ENCODE measurements around the gene GPC6. TPM values are rescaled to one million over a fixed set of nuclear protein-coding genes. Genes with fewer than 3 reads are reported as not detected.

Gene GPC6
- total RNA-seq, 1 donor from 2014 or later, result 13.8 TPM

DNA sequence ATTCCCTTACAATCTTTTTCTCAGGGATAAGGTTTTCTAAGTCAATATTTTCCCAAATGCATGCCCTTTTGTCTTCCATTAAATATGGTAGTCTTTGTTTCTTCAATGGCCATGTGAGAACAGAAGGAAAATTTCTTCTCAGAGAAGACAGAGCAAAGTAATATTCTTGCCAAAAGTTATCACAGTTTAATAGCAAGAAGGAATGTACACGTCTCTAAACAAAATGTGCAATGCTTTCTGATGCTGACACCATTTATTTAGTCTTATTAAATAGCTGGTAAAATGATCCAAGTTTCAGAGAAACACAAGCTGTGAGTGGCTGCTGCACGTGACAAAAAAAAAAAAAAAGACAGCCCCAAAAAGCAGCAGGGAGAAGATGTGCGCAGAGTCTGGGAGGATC, 542.5 kb downstream of the GPC6 start:
- Histone ChIP-seq H3K27me3 (no peaks in the 10 kb centered on the region), H3K4me1 (no peaks in the 10 kb centered on the region), H3K9me3 (no peaks in the 10 kb centered on the region), H3K27ac (no peak overlapping the region), H3K4me3 (no peak overlapping the region), H3K36me3 (no peaks in the 10 kb centered on the region)
- TF ChIP-seq POLR2A (IDR thresholded peaks at IDR 0.05), result no peak
- TF ChIP-seq CTCF (IDR thresholded peaks at IDR 0.05), result no peak
- TF ChIP-seq POLR2AphosphoS5 (IDR thresholded peaks at IDR 0.05; ENCODE audit: insufficient read depth in 1 of 2, low read depth in 1 of 2), result peak in 1 of 2 donors; percentile 9
- DNase-seq (ENCODE audit: extremely low spot score in 2 of 2), result no peak
- intact Hi-C loops (cut with DNase I), result no loop called here

DNA sequence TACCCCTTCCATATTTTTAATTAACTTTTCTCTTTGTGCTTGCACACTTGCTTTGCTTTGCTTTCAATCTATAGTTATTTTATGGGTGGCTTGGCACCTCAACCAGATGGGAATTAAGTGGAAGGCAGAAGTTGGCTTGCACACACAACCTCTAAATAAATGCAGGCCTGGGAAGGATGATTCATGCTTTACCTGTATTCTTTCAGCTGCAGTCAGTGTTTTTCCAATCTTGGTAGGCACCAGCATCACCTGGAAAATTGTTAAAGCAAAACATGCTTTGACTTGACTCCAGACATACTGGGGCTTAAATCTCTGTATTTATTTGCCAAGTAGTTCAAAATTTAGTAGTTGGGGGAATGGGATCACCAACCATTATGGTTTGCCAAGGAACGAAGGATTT, 543.0 kb downstream of the GPC6 start:
- intact Hi-C loops (cut with DNase I), result no loop called here
- Histone ChIP-seq H3K4me3 (no peak overlapping the region), H3K4me1 (no peaks in the 10 kb centered on the region), H3K9me3 (no peaks in the 10 kb centered on the region), H3K27me3 (no peaks in the 10 kb centered on the region), H3K36me3 (no peaks in the 10 kb centered on the region), H3K27ac (no peak overlapping the region)
- no peak for DNase-seq (ENCODE audit: extremely low spot score in 2 of 2)
- TF ChIP-seq POLR2A (IDR thresholded peaks at IDR 0.05) (no peak), POLR2AphosphoS5 (IDR thresholded peaks at IDR 0.05; ENCODE audit: insufficient read depth in 1 of 2, low read depth in 1 of 2) (no peak), CTCF (IDR thresholded peaks at IDR 0.05) (no peak)

- H3K27me3 ChIP-seq, result no peaks in the 10 kb centered on the region
- no peaks in the 10 kb centered on the region for H3K36me3 ChIP-seq
- H3K27ac ChIP-seq, result no peak overlapping the region
- TF ChIP-seq POLR2A (IDR thresholded peaks at IDR 0.05), result no peak
- no peak for TF ChIP-seq POLR2AphosphoS5 (IDR thresholded peaks at IDR 0.05; ENCODE audit: insufficient read depth in 1 of 2, low read depth in 1 of 2)
- no peak for TF ChIP-seq CTCF (IDR thresholded peaks at IDR 0.05)
- H3K9me3 ChIP-seq, result no peaks in the 10 kb centered on the region
- intact Hi-C loops (cut with DNase I), result no loop called here
- H3K4me3 ChIP-seq, result no peak overlapping the region
- H3K4me1 ChIP-seq, result no peaks in the 10 kb centered on the region
- no peak for DNase-seq (ENCODE audit: extremely low spot score in 2 of 2)
Observed at GRCh38 chr13:93771227-93771626, 544.6 kb downstream of the GPC6 start.

DNA sequence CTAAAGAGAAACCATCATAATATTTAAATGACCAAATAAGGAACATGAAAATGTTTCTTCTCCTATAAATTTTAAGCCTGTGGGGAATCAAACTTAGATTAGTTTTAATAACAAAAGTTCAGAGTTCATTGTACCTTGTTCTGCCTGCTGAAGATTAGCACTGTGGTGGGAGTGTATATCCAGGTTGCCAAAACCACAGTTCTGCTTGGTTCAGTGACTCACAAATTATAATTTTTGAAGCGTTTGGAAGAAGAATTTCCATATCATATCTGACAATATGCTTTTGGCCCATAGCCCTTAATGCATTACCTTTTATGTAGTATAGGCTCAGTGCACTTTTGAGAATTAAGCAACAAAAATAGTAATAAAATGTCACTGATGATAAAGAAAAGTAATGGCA, 545.2 kb downstream of the GPC6 start:
- TF ChIP-seq POLR2A (IDR thresholded peaks at IDR 0.05), result no peak
- TF ChIP-seq POLR2AphosphoS5 (IDR thresholded peaks at IDR 0.05; ENCODE audit: insufficient read depth in 1 of 2, low read depth in 1 of 2), result no peak
- TF ChIP-seq CTCF (IDR thresholded peaks at IDR 0.05), result no peak
- Histone ChIP-seq H3K27me3 (no peaks in the 10 kb centered on the region), H3K27ac (no peak overlapping the region), H3K4me3 (no peak overlapping the region), H3K4me1 (no peaks in the 10 kb centered on the region), H3K36me3 (no peaks in the 10 kb centered on the region), H3K9me3 (no peaks in the 10 kb centered on the region)
- DNase-seq (ENCODE audit: extremely low spot score in 2 of 2), result no peak
- intact Hi-C loops (cut with DNase I), result no loop called here

GRCh38 chr13:93774506-93774905, 547.9 kb downstream of the GPC6 start:
- Histone ChIP-seq H3K36me3 (no peaks in the 10 kb centered on the region), H3K9me3 (no peaks in the 10 kb centered on the region), H3K27ac (no peak overlapping the region), H3K4me3 (no peak overlapping the region), H3K4me1 (no peaks in the 10 kb centered on the region), H3K27me3 (no peaks in the 10 kb centered on the region)
- intact Hi-C loops (cut with DNase I), result no loop called here
- no peak for DNase-seq (ENCODE audit: extremely low spot score in 2 of 2)
- TF ChIP-seq POLR2AphosphoS5 (IDR thresholded peaks at IDR 0.05; ENCODE audit: insufficient read depth in 1 of 2, low read depth in 1 of 2) (no peak), CTCF (IDR thresholded peaks at IDR 0.05) (no peak), POLR2A (IDR thresholded peaks at IDR 0.05) (no peak)

All from vagina (tissue), 2 donors.